DOHH2 (cell line): ENCODE measurements around the gene TYROBP.
A peak's percentile ranks its signal among the peaks of the same experiment; 100 is the strongest.

Source experiments
- H3F3A ChIP-seq: fragments of 200-600 bp; sonication (generic), shearing (Covaris generic); 2 replicates; pipeline ENCODE4 v1.6.0; 2016; ENCODE audit warnings: antibody characterized with exemption, mild to moderate bottlenecking; ENCODE audit not compliant: control insufficient read depth, insufficient read depth
- H3K27ac ChIP-seq: fragments of 200-600 bp; sonication (generic); 2 replicates; pipeline ENCODE4 v1.5.1; 2014; ENCODE audit warnings: low read depth, mild to moderate bottlenecking, low read length, moderate library complexity
- H3K27me3 ChIP-seq: fragments of 200-600 bp; sonication (generic); 2 replicates; pipeline ENCODE4 v1.6.1; 2014; ENCODE audit warnings: mild to moderate bottlenecking, low read length, mixed read lengths; ENCODE audit not compliant: control insufficient read depth
- H3K36me3 ChIP-seq: fragments of 200-600 bp; sonication (generic); 2 replicates; pipeline ENCODE4 v1.6.1; 2014; ENCODE audit warnings: mild to moderate bottlenecking, low read length, moderate library complexity, mixed read lengths; ENCODE audit not compliant: control insufficient read depth
- H3K4me1 ChIP-seq: fragments of 200-600 bp; sonication (generic); 2 replicates; pipeline ENCODE4 v1.6.1; 2014; ENCODE audit warnings: mild to moderate bottlenecking, low read length, mixed read lengths; ENCODE audit not compliant: control insufficient read depth
- H3K4me2 ChIP-seq: fragments of 200-600 bp; sonication (generic); 2 replicates; pipeline ENCODE4 v1.6.0; 2014; ENCODE audit warnings: mild to moderate bottlenecking, low read length, moderate library complexity
- H3K4me3 ChIP-seq: fragments of 200-600 bp; sonication (generic); 2 replicates; pipeline ENCODE4 v1.5.1; 2014; ENCODE audit warnings: mild to moderate bottlenecking, low read length, mixed read lengths
- H3K79me2 ChIP-seq: fragments of 200-600 bp; sonication (generic); 2 replicates; pipeline ENCODE4 v1.6.1; 2014; ENCODE audit warnings: mild to moderate bottlenecking, low read length, mixed read lengths; ENCODE audit not compliant: control insufficient read depth
- H3K9me2 ChIP-seq: fragments of 200-600 bp; sonication (generic); replicated peaks from 2 replicates; pipeline ENCODE4 v1.6.1; 2014; ENCODE audit warnings: mild to moderate bottlenecking, low read length, mixed read lengths; ENCODE audit not compliant: control insufficient read depth
- H3K9me3 ChIP-seq: fragments of 200-600 bp; sonication (generic); 2 replicates; pipeline ENCODE4 v1.6.1; 2014; ENCODE audit warnings: antibody characterized with exemption, low read length, mixed read lengths; ENCODE audit not compliant: control insufficient read depth, insufficient read depth
- H4K20me1 ChIP-seq: fragments of 200-600 bp; sonication (generic); 2 replicates; pipeline ENCODE4 v1.6.0; 2014; ENCODE audit warnings: low read depth, mild to moderate bottlenecking, antibody characterized with exemption, low read length, moderate library complexity; ENCODE audit not compliant: control insufficient read depth, insufficient read depth
- EZH2phosphoT487 ChIP-seq: fragments of 200-600 bp; sonication (generic); IDR thresholded peaks from 2 replicates; pipeline ENCODE4 v1.6.1; 2017; ENCODE audit warnings: borderline replicate concordance, mild to moderate bottlenecking, antibody characterized with exemption, low read length, moderate library complexity, mixed read lengths
- TF ChIP-seq, protein P1 (sequence below): fragments of 200-600 bp; sonication (generic); IDR thresholded peaks from one replicate; pipeline ENCODE4 v1.5.1; 2014; ENCODE audit warnings: antibody characterized with exemption, mild to moderate bottlenecking, low read depth, low read length; ENCODE audit not compliant: poor library complexity, severe bottlenecking

TYROBP gene

DNA sequence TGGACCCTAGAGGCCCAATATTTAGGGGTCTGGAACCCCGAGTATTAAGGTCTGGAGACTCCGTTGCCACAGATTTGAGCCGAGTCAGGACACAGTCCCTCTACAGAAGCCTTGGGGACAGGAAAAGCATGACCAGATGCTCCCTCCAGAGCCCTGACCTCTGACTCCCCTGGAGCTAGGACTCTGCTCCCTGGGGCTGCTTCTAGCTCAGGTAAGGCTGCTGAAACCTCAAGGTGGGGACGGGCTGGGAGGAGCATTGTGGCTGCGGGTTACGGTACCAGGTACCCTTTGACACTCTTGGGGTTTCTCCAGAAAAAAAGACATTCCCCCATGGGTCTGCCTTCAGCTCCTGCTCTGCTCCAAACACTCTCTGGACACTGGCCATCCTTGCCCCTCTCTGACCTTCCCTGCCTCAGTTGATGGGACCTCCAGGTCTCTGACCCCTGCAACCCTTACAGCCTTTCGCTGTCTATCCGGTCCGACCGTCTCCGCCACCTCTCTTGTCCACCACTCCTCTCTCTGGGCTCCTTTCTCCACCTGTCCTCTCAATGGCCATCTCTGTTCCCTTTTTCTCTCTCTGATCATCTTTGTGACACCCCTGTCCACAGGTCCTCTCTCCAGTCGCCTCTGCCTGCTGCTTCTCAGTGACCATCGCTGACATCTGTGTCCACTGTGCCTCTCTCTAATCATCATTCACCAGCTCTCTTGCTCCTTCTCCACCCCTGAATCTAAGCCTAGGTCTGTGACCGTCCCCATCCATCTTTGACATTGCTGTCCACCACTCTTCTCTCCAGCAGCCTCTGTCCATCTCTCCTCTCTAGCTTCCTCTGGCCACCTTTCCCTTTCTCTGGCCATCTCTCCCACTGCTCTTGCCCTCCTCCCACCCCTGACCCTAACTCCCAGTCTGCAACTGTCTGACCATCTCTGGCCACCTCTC lies 29.5 kb upstream of the TYROBP start:
- no peaks in the 10 kb centered on the region for H3K79me2 ChIP-seq
- peaks cover 16% of the 10 kb centered on the region for H3K27me3 ChIP-seq
- H3K4me1 ChIP-seq = peaks cover 15% of the 10 kb centered on the region
- no peaks in the 10 kb centered on the region for H4K20me1 ChIP-seq
- no peaks in the 10 kb centered on the region for H3F3A ChIP-seq
- no peaks in the 10 kb centered on the region for H3K36me3 ChIP-seq
- H3K4me3 ChIP-seq = peak overlapping the region; percentile 72
- no peaks in the 10 kb centered on the region for H3K9me2 ChIP-seq
- H3K27ac ChIP-seq = no peak overlapping the region
- TF ChIP-seq EZH2phosphoT487 = no peak
- TF ChIP-seq, protein P1, sequence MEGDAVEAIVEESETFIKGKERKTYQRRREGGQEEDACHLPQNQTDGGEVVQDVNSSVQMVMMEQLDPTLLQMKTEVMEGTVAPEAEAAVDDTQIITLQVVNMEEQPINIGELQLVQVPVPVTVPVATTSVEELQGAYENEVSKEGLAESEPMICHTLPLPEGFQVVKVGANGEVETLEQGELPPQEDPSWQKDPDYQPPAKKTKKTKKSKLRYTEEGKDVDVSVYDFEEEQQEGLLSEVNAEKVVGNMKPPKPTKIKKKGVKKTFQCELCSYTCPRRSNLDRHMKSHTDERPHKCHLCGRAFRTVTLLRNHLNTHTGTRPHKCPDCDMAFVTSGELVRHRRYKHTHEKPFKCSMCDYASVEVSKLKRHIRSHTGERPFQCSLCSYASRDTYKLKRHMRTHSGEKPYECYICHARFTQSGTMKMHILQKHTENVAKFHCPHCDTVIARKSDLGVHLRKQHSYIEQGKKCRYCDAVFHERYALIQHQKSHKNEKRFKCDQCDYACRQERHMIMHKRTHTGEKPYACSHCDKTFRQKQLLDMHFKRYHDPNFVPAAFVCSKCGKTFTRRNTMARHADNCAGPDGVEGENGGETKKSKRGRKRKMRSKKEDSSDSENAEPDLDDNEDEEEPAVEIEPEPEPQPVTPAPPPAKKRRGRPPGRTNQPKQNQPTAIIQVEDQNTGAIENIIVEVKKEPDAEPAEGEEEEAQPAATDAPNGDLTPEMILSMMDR = no peak
- H3K4me2 ChIP-seq = peak overlapping the region; percentile 69
- H3K9me3 ChIP-seq = no peaks in the 10 kb centered on the region

DNA sequence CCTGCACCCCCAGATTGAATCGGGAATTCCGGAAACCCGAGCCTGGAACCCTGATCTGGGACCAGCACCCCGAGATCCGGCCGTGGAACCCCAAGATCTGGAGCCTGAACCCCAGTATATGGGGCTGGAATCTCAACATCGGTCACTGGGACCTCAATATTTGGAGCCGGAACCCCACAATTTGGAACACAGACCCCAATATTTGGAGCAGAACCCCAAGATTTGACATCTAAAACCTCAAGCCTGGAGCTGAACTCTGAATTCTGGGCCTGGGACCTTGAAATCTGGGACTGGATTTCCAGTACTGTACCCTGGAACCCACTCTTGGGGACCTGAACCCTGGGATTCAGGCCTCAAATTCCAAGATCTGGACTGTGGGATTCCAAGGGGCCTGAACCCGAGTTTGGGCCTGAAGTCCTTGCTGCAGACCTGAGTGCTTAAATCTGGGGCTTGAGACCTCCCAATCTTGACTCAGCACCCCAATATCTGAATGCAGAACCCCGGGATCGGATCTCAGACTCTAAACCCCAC lies 28.7 kb upstream of the TYROBP start:
- H3K4me2 ChIP-seq = peak overlapping the region; percentile 69
- H3F3A ChIP-seq = no peaks in the 10 kb centered on the region
- H3K4me1 ChIP-seq = peaks cover 19% of the 10 kb centered on the region
- H3K9me2 ChIP-seq = no peaks in the 10 kb centered on the region
- no peak overlapping the region for H3K27ac ChIP-seq
- H4K20me1 ChIP-seq = no peaks in the 10 kb centered on the region
- peak overlapping the region; percentile 72 for H3K4me3 ChIP-seq
- H3K79me2 ChIP-seq = no peaks in the 10 kb centered on the region
- no peak for TF ChIP-seq EZH2phosphoT487
- TF ChIP-seq, protein P1 = no peak
- H3K27me3 ChIP-seq = peaks cover 16% of the 10 kb centered on the region
- H3K9me3 ChIP-seq = no peaks in the 10 kb centered on the region
- H3K36me3 ChIP-seq = no peaks in the 10 kb centered on the region

DNA sequence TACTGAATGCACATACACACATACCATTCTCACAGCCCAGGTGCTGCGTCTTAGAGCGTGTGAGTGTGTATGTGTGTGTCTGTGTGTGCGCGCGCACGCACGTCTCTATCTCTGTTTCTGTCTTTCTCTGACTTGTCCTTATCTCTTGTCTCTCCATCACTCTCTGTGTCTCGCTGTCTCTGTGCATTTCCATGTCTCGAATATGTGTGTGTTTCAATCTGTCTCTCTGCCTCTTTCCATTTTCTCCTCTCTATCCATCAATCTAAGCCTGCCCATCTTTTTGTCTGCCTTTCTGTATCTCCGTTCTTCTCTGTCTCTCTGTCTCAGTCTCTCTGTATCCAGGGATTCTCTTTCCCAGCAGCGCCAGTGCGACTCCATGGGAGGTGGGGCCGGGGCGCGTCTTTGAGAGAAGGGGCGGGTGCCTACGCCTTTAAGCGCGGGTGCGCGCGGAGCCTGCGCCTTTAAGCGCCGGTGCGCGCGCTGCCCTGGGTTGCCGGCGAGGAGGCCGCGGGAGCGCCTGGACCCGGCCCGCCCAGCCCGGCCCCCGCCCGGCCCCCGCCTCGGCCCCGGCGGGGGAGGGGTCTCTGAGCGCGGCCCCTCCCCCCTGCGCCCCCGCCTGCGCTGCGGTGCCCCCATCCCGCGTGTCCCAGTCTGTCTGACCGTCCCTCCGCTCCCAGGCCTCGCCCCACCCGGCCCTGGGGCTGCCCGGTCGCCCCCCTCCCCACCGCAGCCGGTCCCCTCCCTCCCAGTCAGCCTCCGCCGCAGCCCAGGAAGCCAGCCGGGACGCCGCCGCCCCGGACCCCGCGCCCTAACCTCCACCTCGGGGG lies 28.0 kb upstream of the TYROBP start, which contains the start of gene LRFN3:
Gene LRFN3 (plus strand): TSS at position 464 of the 827 bp plus-strand sequence. CDS start 3,052 bp downstream, outside the sequence.
- H3K9me2 ChIP-seq = no peaks in the 10 kb centered on the region
- no peak within 1 kb of the TSS for H3K27ac ChIP-seq
- peak within 1 kb of the TSS; percentile 77 for H3K4me3 ChIP-seq
- H3K27me3 ChIP-seq = peaks cover 16% of the 10 kb centered on the region
- H3K9me3 ChIP-seq = no peaks in the 10 kb centered on the region
- TF ChIP-seq EZH2phosphoT487 = no peak
- TF ChIP-seq, protein P1 = no peak
- no peaks in the 10 kb centered on the region for H3K36me3 ChIP-seq
- no peaks in the 10 kb centered on the region for H4K20me1 ChIP-seq
- H3F3A ChIP-seq = no peaks in the 10 kb centered on the region
- H3K4me2 ChIP-seq = peak within 1 kb of the TSS; percentile 87
- H3K4me1 ChIP-seq = peaks cover 22% of the 10 kb centered on the region
- H3K79me2 ChIP-seq = no peaks in the 10 kb centered on the region
